ENCODE measurements around the gene TRAPPC3L. TPM values are rescaled to one million over a fixed set of nuclear protein-coding genes. Genes with fewer than 3 reads are reported as not detected.

Gene TRAPPC3L
- total RNA-seq, 1 experiment from 2014 or later = not detected

- ChIA-PET CTCF (no interaction called here), POLR2A (no interaction called here)
- BruUV-seq (replicated peaks) = no TSS peak
- no peak within 1 kb of the TSS for H3K27ac Mint-ChIP-seq (ENCODE audit: unreplicated experiment)
- intact Hi-C loops (cut with micrococcal nuclease; ENCODE audit: unreplicated experiment) = no loop called here
- no peaks in the 10 kb centered on the region for H3K9me3 ChIP-seq
- no peak within 1 kb of the TSS for H3K4me3 Mint-ChIP-seq (ENCODE audit: unreplicated experiment)
- no peak for TF ChIP-seq CTCF (IDR thresholded peaks at IDR 0.05; ENCODE audit: insufficient read depth in 1 of 2, low read depth in 1 of 2, low read length in 1 of 2, severe bottlenecking in 1 of 2, unreplicated experiment in 1 of 2)
- no peaks in the 10 kb centered on the region for H3K36me3 ChIP-seq (ENCODE audit: control insufficient read depth, insufficient read depth, low read length)
- H3K4me1 ChIP-seq = no peaks in the 10 kb centered on the region
- no peaks in the 10 kb centered on the region for H3K9me3 Mint-ChIP-seq (ENCODE audit: unreplicated experiment)
- H3K36me3 Mint-ChIP-seq (ENCODE audit: insufficient read depth, unreplicated experiment) = no peaks in the 10 kb centered on the region
- no peak within 1 kb of the TSS for H3K4me3 ChIP-seq (ENCODE audit: low read depth, low read length)
- H3K27me3 ChIP-seq (replicated peaks; ENCODE audit: control insufficient read depth, insufficient read depth, low read length) = no peaks in the 10 kb centered on the region
- no peaks in the 10 kb centered on the region for H3K4me1 Mint-ChIP-seq (ENCODE audit: low read depth, unreplicated experiment)
- peaks cover 28% of the 10 kb centered on the region for H3K27me3 Mint-ChIP-seq (ENCODE audit: insufficient read depth, unreplicated experiment)
- DNase-seq = no peak
Measured at GRCh38 chr6:116461331-116461931, 84.1 kb downstream of the TRAPPC3L start, which contains the start of gene CALHM6. Gene CALHM6, plus strand, starts transcription at chr6:116461375. Its CDS starts 555 bp downstream, at chr6:116461930.

- no peaks in the 10 kb centered on the region for H3K9me3 ChIP-seq
- DNase-seq = no peak
- Mint-ChIP-seq H3K36me3 (ENCODE audit: insufficient read depth, unreplicated experiment) (no peaks in the 10 kb centered on the region), H3K9me3 (ENCODE audit: unreplicated experiment) (no peaks in the 10 kb centered on the region), H3K27ac (ENCODE audit: unreplicated experiment) (no peak overlapping the region), H3K4me3 (ENCODE audit: unreplicated experiment) (no peak overlapping the region), H3K27me3 (ENCODE audit: insufficient read depth, unreplicated experiment) (peaks cover 22% of the 10 kb centered on the region), H3K4me1 (ENCODE audit: low read depth, unreplicated experiment) (no peaks in the 10 kb centered on the region)
- ChIA-PET POLR2A (no interaction called here), CTCF (no interaction called here)
- no TSS peak for BruUV-seq (replicated peaks)
- H3K27me3 ChIP-seq (replicated peaks; ENCODE audit: control insufficient read depth, insufficient read depth, low read length) = no peaks in the 10 kb centered on the region
- intact Hi-C loops (cut with micrococcal nuclease; ENCODE audit: unreplicated experiment) = no loop called here
- no peaks in the 10 kb centered on the region for H3K4me1 ChIP-seq
- H3K36me3 ChIP-seq (ENCODE audit: control insufficient read depth, insufficient read depth, low read length) = no peaks in the 10 kb centered on the region
- no peak for TF ChIP-seq CTCF (IDR thresholded peaks at IDR 0.05; ENCODE audit: insufficient read depth in 1 of 2, low read depth in 1 of 2, low read length in 1 of 2, severe bottlenecking in 1 of 2, unreplicated experiment in 1 of 2)
- no peak overlapping the region for H3K4me3 ChIP-seq (ENCODE audit: low read depth, low read length)
Measured at GRCh38 chr6:116459927-116460326, 85.6 kb downstream of the TRAPPC3L start.

GRCh38 chr6:116458264-116458663 is 87.2 kb downstream of the TRAPPC3L start:
- H3K36me3 ChIP-seq (ENCODE audit: control insufficient read depth, insufficient read depth, low read length) = no peaks in the 10 kb centered on the region
- ChIA-PET POLR2A (no interaction called here), CTCF (no interaction called here)
- H3K9me3 ChIP-seq = no peaks in the 10 kb centered on the region
- H3K27me3 Mint-ChIP-seq (ENCODE audit: insufficient read depth, unreplicated experiment) = peaks cover 18% of the 10 kb centered on the region
- no peaks in the 10 kb centered on the region for H3K36me3 Mint-ChIP-seq (ENCODE audit: insufficient read depth, unreplicated experiment)
- H3K27ac Mint-ChIP-seq (ENCODE audit: unreplicated experiment) = no peak overlapping the region
- H3K9me3 Mint-ChIP-seq (ENCODE audit: unreplicated experiment) = no peaks in the 10 kb centered on the region
- H3K4me3 Mint-ChIP-seq (ENCODE audit: unreplicated experiment) = no peak overlapping the region
- no peak for TF ChIP-seq CTCF (IDR thresholded peaks at IDR 0.05; ENCODE audit: insufficient read depth in 1 of 2, low read depth in 1 of 2, low read length in 1 of 2, severe bottlenecking in 1 of 2, unreplicated experiment in 1 of 2)
- H3K27me3 ChIP-seq (replicated peaks; ENCODE audit: control insufficient read depth, insufficient read depth, low read length) = no peaks in the 10 kb centered on the region
- DNase-seq = no peak
- no TSS peak for BruUV-seq (replicated peaks)
- no peaks in the 10 kb centered on the region for H3K4me1 ChIP-seq
- no peaks in the 10 kb centered on the region for H3K4me1 Mint-ChIP-seq (ENCODE audit: low read depth, unreplicated experiment)
- intact Hi-C loops (cut with micrococcal nuclease; ENCODE audit: unreplicated experiment) = no loop called here
- no peak overlapping the region for H3K4me3 ChIP-seq (ENCODE audit: low read depth, low read length)
